Mucosa of gallbladder (tissue), 1 donor: ENCODE data around the gene TNP2. TPM values are rescaled to one million over a fixed set of nuclear protein-coding genes. Genes with fewer than 3 reads are reported as not detected.
A peak's percentile ranks its signal among the peaks of the same experiment; 100 is the strongest.
"Not testable (repeated sequence)": the region's sequence is repeated elsewhere in the genome, so short reads cannot be mapped to it uniquely, and the experiment has no call there.

Experiments used
- DNase-seq: peaks from one replicate; pipeline ENCODE4 v3.0.0-alpha.2; 2020; ENCODE audit warnings: low spot score
- total RNA-seq: library from RNA; stranded (reverse); gene quantifications from one replicate; pipeline ENCODE4 v1.2.1, GENCODE V29; 2021
- donor health status: DM: no; HTN: no; CAD: no.

Gene TNP2
- total RNA-seq, 1 donor from 2014 or later: not detected

DNA sequence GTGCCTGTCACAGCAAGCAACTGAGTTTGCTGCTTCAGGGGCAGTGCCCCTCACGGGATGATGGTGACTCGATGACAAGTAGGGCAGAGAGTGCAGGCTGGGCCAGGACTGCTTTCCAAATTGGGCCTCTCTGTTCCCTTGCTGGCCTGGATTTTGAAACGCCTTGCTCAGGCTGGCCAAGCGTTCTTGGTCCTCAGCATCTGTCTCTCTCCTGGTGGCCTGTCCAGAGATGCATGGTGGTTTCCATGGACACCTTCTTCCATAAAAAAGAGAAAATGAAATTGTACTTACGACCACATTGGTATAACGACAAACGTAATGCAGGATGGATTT, 31.4 kb upstream of the TNP2 start:
- DNase-seq: no peak

- no peak for DNase-seq
These were observed 30.9 kb upstream of the TNP2 start for GRCh38 chr16:11299865-11300559.

DNA sequence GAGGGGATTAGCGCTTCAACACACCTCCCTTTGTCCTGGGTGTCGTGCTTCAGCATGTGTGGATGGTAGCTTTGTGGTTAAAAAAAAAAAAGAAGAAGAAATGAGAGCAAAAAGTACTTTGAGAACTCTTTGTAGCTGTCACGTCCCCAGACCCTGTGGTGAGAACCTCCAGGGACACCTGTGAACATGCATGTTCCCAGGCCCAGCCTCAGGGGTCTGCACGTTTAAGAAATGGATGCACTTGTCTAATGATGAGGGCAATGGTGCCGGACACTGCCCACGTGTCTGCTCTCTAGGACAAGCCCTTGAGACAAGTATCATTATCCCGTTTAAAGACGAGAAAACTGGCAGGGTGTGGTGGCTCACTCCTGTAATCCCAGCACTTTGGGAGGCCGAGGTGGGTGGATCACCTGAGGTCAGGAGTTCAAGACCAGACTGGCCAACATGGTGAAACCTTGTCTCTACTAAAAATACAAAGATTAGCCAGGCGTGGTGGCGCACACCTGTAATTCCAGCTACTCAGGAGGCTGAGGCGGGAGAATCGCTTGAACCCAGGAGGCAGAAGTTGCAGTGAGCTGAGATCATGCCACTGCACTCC, 29.9 kb upstream of the TNP2 start:
- DNase-seq: not testable (repeated sequence)

- no peak for DNase-seq
These were observed 29.2 kb upstream of the TNP2 start for GRCh38 chr16:11298143-11298900.

DNA sequence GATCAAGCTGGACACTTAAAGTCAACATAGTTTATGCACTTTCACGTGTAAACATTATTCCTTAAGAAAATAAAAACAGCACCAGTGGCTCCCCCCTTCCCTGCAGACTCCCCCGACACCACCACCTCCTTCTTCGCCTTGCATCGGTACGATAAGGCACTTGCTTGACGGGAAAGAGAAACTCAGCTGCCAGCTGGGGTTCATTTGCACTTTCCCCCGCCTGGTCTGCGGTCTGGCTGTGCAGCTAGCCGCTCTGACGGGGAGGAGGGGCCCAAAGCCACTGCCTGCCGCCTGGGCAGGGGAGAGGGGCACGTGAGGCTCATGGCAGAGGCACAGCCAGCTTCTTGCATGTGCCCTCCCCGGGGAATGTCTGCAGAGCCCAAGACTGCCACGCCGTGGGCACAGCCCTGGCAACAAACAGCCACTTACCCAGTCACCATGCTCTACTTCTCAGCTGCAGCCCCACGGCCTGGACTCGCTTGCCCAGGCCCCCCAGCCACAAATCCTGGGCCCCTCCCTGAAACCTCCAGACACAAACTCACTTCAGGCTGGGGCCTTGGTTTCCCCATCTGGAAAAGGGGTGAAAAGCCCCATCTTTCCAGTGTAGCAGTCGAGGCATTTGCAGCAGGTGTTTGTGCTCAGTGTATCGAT, 28.5 kb upstream of the TNP2 start:
- DNase-seq: peak; percentile 60

GRCh38 chr16:11296706-11297491, 27.8 kb upstream of the TNP2 start:
- no peak for DNase-seq

- no peak for DNase-seq
These were observed 27.2 kb upstream of the TNP2 start for GRCh38 chr16:11296351-11296705.

- DNase-seq: no peak
These were observed 26.5 kb upstream of the TNP2 start for GRCh38 chr16:11295672-11296071.

DNA sequence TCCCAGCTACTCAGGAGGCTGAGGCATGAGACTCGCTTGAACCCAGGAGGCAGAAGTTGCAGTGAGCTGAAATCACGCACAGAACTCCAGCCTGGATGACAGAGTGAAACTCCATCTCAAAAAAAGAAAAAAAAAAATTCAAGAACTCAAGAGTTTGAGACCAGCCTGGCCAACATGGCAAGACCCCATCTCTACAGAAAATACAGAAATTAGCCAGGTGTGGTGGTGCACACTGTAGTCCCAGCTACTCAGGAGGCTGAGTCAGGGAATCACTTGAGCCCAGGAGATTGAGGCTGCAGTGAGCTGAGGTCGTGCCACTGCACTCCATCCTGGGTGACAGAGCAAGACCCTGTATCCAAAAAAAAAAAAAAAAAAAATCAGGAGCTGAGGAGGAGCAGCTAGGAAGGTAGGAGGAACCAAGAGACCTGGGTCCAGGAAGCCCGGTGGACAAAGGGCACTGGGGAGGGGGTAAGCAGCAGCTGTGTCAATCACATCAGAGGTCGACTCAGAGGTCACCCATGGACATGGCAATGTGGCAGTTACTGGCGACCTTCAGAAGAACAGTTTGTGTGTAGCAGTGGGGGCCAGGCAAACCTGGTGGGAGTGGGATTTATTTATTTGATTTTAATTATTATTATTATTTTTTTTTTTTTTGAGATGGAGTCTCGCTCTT, 23.1 kb upstream of the TNP2 start:
- DNase-seq: no peak

DNA sequence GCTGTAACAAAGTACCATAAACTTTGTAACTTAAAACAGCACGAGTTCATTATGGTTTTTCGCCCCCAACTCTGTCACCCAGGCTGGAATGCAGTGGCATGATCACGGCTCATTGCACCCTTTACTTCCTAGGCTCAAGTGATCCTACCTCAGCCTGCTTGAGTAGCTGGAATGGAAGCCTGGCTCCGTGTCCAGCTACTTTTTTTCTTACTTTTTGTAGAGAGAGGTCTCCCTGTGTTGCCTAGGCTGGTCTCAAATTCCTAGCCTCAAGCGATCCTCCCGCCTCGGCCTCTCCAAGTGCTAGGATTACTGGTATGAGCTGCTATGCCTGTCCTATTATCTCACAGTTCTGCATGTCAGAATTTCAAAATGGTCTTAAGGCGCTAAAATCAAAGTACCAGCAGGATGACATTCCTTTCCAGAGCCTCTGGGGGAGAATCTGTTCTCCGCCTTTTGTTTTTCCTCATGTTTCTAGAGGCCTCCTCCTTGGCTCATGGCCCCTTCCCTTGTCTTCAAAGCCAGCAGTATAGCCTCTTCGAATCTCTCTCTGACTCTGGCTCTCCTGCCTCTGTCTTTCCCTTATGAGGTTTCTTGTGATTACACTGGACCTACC, 22.1 kb upstream of the TNP2 start:
- no peak for DNase-seq

GRCh38 chr16:11290102-11290893, 21.2 kb upstream of the TNP2 start:
- no peak for DNase-seq

- DNase-seq: not testable (repeated sequence)
These were observed 20.6 kb upstream of the TNP2 start for GRCh38 chr16:11289696-11290095.

- no peak for DNase-seq
These were observed 20.1 kb upstream of the TNP2 start for GRCh38 chr16:11289202-11289601.

- DNase-seq: no peak
These were observed 16.7 kb upstream of the TNP2 start for GRCh38 chr16:11285842-11286241.

GRCh38 chr16:11283820-11284248, 14.7 kb upstream of the TNP2 start:
- DNase-seq: no peak

DNA sequence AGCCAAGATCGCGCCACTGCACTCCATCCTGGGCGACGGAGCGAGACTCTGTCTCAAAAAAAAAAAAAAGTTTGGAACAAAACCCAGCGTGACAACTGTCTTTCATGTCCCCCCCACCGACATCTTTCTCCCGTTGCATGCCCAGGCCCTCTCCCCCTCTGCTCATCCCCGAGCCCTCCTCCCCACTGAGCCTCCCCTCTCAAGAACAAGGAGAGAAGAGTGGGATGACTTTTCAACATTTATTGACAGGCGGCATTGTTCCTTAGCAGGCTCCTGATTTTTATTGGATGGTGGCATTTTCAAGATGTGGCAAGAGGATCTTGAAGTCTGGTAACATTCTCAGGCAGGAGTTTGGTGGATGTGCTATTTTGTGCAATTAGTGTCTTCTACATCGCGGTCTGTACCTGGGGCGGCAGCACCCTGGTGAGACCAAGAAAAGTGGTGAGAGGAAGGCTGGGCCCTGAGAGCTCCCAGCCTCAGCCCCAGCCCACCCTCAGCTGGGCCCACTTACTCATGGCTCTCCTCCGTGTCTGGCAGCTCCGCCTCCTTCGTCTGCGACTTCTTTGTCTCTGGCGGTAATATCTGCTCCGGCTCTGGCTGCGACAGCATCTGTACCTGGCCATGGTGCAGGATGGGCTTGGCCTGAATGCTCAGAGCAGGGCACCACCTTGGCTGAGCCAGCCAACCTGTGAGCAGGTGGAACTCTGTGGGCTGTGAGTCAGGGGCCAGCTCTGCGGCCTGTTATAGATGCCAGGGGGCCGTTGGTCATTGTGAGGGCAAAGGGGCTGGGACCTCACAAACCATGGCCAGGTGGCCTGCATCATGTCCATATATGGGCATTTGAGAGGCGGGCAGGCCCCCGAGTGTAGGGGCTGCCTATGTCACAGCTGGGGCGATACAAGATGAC, 11.7 kb upstream of the TNP2 start, which contains the start of gene PRM1:
Gene PRM1 (minus strand): TSS at position 715 of the 907 bp plus-strand sequence. CDS start 92 bp downstream, at position 623.
- no peak for DNase-seq

- no peak for DNase-seq
These were observed 9.8 kb upstream of the TNP2 start for GRCh38 chr16:11278681-11279628.
